Stimulated activated CD4-positive, alpha-beta T cell treated with anti-CD3 and anti-CD28 coated beads, Interleukin-12 subunit alpha, Interleukin-12 subunit beta, amount 100 ng/mL, for 48 hours (primary cell): ENCODE results near the gene CCIN.
"Not testable (repeated sequence)": the region's sequence is repeated elsewhere in the genome, so short reads cannot be mapped to it uniquely, and the experiment has no call there.

Experiments used
- DNase-seq, 3 donors: peaks; one replicate each; pipeline ENCODE4 v3.0.0-alpha.2; 2020; ENCODE audit warnings: low read depth in 2 of 3, low spot score in 1 of 3

Gene CCIN

GRCh38 chr9:36169166-36169565 is at the start of gene CCIN:
CCIN (plus strand) TSS chr9:36169388; CDS start chr9:36169503, 115 bp downstream.
- no peak for DNase-seq

- DNase-seq = no peak
These were observed 49.7 kb upstream of the CCIN start for GRCh38 chr9:36119476-36119875.

DNA sequence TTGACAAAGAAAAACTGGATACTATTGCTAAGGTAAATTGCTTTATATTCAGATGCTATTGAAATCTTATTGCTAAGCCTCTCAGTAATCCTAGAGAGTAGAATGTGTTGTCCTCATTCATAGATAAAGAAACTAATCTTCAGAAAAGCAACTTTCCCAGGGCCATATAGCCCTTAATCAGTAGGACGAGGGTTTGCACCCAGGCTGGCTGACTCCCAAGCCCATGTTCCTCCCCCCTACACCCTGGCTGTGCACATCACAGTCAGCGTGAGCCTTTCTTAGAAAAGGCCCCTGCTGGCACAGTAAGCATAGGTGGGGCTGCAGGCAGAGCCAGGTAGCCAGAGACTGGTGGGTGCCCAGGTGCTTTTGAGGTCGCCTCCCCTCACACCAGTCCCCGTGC is 48.5 kb upstream of the CCIN start:
- no peak for DNase-seq

- DNase-seq = no peak
These were observed 47.2 kb upstream of the CCIN start for GRCh38 chr9:36121971-36122370.

GRCh38 chr9:36123515-36123914 is 45.7 kb upstream of the CCIN start:
- DNase-seq = no peak

- no peak for DNase-seq
These were observed 43.9 kb upstream of the CCIN start for GRCh38 chr9:36125062-36125855.

DNA sequence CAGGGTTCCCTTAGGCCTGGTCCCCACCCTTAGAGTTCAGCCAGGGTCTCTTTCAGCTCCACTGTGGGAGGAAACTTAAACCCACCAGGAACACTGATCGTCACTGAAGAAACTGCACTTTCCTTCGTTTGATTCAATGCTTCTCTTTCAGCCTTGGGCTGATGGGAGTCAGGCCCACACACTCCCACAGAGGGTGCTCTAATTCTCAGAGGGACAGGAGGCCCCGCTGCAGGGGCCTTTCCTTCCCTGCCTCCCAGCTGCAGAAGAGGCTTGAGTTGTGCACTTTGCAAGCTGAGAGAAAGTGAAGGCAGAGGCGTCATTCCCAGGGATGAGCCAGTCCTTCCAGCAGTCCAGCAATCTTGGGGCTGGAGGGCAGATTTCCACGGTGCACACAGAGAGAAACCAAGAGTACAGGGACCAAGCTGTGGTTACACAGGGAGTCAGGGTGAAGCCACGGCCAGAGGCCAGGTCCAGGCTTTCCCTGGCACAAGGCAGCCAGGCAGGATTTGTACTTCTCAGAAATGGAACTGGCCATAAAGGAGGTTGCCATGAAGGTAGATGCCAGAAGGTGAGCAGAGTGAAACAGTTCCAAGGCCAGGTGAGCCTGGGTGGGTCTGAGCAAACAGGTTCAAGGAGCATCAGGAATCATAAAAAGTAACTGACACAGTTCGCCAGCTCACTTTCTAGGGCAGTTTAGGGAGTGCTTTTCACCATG is 43.0 kb upstream of the CCIN start:
- DNase-seq = no peak

DNA sequence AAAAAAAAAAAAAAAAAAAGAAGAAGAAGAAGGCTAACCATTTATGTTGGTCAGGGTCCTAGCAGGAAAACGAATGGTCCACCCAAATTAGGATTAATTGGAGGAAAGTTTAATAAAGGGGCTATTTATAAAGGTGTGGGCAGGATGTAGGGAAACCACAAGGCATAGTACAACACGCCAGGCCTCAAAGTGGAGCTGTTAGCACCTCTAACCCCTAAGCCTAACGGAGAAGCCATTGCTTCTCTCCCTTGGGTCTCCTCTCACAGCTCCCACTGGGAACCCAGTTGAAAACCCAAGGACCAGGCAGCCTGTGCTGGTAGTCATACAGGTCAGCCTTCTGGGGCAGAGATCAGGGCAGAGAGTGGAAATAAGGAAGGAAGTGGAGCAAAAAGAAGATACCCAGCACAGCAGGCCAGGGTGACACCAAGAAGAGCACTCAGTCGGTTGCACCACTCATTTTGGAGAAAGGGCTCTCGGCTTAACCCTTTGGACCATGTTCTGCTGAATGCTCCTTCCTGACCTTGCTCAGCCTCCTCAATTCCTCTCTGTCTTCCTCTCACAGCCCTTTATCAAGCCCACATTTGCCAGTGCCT is 41.4 kb upstream of the CCIN start:
- DNase-seq = no peak

DNA sequence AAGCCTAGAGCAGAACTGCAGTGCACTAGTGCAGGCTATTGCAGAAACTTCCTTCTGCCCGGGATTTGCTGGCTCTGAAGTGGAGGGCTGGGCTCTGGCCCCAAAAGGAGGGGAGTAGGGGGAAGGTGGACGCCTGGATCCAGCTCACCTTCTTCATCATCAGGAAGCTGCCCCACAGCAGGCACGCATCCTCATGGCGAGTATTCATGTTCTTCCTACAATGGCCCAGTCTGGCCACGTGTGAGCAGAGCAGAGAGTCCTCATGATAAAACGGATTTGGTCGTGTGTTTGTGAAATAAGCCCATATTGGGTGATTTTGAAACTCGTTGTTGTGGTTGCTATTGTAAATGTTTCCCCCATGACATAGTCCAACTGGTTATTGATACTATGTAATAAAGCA is 40.8 kb upstream of the CCIN start:
- no peak for DNase-seq

- DNase-seq = no peak
These were observed 40.0 kb upstream of the CCIN start for GRCh38 chr9:36129139-36129538.

DNA sequence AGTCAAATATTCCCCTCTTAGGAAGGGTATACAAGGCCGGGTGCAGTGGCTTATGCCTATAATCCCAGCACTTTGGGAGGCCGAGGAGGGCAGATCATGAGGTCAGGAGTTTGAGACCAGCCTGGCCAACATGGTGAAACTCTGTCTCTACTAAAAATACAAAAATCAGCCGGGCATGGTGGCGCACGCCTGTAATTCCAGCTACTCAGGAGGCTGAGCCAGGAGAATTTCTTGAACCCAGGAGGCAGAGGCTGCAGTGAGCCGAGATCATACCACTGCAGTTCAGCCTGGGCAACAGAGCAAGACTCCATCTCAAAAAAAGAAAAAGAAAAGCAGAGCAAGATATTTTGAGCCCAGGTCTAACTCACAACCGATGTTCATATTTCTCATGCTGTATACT is 37.5 kb upstream of the CCIN start:
- DNase-seq = not testable (repeated sequence)

DNA sequence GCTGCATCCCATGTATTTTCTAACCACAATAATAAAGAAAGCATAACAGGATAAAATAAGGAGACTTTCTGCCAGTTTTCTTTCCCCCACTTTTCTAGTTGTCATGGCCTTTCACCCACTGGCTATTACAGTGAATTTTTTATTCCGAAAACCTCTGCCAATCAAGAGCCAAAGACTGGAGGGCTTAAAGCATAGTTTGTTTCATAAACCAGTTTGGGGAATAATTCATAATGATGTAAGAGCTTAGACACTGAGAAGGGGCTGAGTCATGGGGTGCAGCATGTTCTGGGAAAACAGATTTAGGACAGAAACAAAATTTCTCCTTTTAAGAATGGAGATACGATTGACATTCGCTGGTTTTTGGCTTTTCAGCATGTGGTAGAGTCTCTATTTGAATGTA is 37.1 kb upstream of the CCIN start:
- no peak for DNase-seq

DNA sequence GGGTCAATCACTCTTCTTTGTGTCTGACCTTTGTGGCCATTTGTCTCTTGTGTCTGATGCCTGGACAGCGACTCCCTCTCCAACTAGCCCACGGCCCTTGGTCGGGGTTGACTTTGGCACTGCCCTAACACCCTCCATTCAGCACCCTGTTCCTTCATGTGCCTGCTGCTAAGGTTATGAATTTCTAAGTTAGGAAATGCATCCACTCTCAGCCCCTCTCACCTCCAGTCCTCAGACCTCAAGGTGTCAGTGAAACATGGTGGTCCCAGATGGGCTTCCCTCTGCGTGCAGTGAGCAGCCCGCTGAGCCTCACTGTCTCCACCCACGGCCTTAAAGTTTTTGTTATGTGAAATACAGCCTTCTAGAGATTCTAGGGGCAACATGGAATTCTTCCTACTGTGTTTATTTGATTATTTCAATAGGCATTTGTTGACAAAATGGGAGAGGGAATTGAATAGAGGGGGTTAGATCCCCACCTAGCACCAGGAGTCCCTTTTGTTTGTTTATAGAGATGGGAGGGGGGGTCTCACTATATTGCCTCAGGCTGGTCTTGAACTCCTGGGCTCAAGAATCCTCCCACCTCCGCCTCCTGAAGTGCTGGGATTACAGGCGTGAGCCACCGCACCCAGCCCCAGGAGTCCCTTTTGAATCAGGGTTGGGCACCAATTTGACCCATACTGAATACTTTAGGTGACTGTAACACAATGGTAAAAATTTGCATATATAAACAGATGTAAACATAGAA is 34.3 kb upstream of the CCIN start:
- no peak for DNase-seq

DNA sequence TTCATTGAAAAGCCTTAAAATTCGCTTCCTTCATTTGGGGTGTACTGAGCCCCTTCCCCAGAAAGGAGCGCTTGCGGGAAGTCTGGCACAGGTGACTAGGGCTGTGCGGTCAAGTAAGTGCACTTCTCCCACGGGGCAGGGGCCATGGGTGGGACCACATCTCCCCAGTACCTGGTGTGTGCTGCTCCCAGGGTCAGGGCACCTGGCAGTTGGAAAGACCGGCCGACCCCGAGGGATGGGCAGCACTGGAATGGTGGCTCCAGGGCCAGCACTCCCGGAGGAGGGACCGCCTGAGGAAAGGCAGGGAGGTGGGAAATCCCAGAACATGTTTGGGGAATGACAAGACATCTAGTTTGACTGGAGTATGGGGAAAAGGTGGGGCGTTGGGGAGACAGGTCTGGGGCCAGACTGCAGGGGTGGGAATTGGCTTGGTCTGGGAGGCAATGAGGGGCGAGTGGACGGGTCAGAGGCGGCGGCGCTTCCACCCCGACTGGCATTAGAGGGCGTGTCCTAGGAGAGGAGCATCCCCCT is 33.4 kb upstream of the CCIN start:
- DNase-seq = no peak

DNA sequence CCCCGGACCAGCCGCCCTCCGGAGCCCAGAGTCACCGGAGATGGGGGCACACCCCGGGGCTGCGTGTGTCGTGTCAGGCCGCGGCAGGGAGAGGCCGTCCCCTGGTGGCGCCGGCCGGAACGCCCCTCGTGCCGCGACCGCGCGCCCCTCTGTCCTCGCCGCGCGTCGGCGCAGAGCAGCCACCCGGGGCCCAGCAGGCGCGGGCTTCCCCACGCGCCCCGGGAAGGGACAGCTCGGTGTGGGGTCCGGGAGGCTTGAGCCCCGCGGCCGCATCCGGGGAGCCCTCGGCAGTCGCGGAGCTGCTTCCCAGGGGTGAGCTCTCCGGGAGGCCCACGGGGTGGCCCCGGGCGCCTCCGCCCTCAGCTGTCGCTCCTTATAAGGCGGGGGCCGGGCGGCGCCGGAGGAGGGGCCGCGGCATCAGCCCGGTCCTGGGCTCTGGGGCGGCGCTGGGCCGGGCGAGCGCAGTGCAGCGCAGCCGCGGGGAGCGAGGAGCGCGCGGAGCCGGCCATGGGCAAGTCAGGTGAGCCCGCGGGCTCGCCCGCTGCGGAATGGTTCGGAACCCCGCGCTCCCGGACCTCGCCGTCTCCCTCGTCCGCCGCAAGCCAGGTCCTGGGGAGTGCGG is 32.8 kb upstream of the CCIN start, which contains the start of gene GLIPR2:
GLIPR2 (plus strand) TSS at position 462 of the 622 bp plus-strand sequence; CDS start at position 508, 46 bp downstream.
- DNase-seq = peak; percentile 48 to 72 (median 50)

DNA sequence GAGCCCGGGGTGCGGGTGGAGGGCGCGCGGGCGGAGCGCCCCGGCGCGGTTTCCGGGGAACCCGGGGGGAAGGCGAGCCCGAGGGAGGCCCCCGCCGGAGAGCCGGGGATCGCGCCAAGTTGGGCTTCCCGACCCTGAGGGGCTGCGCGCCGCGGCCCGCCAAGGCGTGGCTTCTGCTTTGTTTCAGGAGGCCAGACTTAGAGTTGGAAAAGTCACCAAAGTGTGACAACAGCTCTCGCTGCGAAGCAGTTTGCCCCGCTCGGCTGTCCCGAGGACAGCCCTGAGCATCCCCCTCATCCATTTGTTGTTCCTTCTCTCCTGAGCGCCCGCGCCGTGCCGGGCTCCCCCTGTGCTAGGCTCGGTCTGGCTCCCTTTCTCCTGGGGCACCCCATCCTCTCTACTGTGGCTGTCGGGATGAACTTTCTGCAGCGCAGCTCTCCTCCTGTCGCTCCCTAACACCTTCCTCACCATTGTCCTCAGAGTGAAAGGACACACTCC is 32.2 kb upstream of the CCIN start:
- DNase-seq = no peak

- no peak for DNase-seq
These were observed 31.7 kb upstream of the CCIN start for GRCh38 chr9:36137392-36138004.

DNA sequence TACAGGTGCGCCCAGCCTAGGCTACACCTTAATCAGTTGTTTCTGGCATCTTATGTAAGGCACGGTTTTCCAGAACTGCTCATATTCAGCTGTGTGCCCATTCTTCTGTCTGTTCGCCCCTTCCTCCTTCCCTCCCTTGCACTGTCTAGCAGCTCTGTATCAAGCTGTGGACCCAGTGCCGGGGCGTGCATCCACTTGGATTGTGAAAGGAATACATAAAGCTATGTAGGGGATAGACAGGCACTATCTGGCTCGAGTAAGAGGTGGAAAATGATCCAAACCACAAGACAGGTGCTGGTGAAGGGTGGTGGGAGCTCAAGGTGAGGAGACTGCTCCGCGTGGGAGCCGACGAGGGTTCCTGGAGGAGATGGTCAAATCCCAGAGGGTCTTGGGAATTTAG is 30.7 kb upstream of the CCIN start:
- DNase-seq = no peak

GRCh38 chr9:36138901-36139300 is 30.3 kb upstream of the CCIN start:
- no peak for DNase-seq
